Neuron (in vitro differentiated cells): ENCODE results near the gene ATF4.

Experiments
- H2AFZ ChIP-seq: one replicate; pipeline ENCODE4 v1.6.1; 2013; ENCODE audit warnings: low read depth, mild to moderate bottlenecking, inconsistent platforms, low read length, moderate library complexity
- H3K27me3 ChIP-seq: one replicate; pipeline ENCODE4 v1.6.1; 2013; ENCODE audit warnings: low read length; ENCODE audit not compliant: insufficient read depth
- H3K36me3 ChIP-seq: one replicate; pipeline ENCODE4 v1.6.1; 2013; ENCODE audit warnings: low read length; ENCODE audit not compliant: insufficient read depth
- H3K4me1 ChIP-seq: one replicate; pipeline ENCODE4 v1.6.1; 2013; ENCODE audit warnings: low read length; ENCODE audit not compliant: insufficient read depth
- H3K4me3 ChIP-seq: 2 replicates; pipeline ENCODE4 v1.5.1; 2013; ENCODE audit warnings: mild to moderate bottlenecking, low read length, moderate library complexity
- H3K9me3 ChIP-seq: one replicate; pipeline ENCODE4 v1.6.1; 2013; ENCODE audit warnings: low read length

The ATF4 gene

GRCh38 chr22:39520226-39521105, at the start of gene ATF4:
Gene ATF4 (plus strand): TSS chr22:39520562. CDS start chr22:39521446, 884 bp downstream.
- Histone ChIP-seq H3K27me3 (no peaks in the 10 kb centered on the region), H3K9me3 (no peaks in the 10 kb centered on the region), H3K4me1 (peaks cover 35% of the 10 kb centered on the region), H3K36me3 (peaks cover 45% of the 10 kb centered on the region), H2AFZ (peak within 1 kb of the TSS; percentile 60), H3K4me3 (peak within 1 kb of the TSS; percentile 96)

GRCh38 chr22:39471381-39472141, 48.8 kb upstream of the ATF4 start:
- H3K27me3 ChIP-seq: no peaks in the 10 kb centered on the region
- H3K4me1 ChIP-seq: peaks cover 53% of the 10 kb centered on the region
- H3K36me3 ChIP-seq: no peaks in the 10 kb centered on the region
- H2AFZ ChIP-seq: no peak overlapping the region
- no peaks in the 10 kb centered on the region for H3K9me3 ChIP-seq
- no peak overlapping the region for H3K4me3 ChIP-seq

- Histone ChIP-seq H3K4me3 (no peak overlapping the region), H3K9me3 (no peaks in the 10 kb centered on the region), H2AFZ (no peak overlapping the region), H3K36me3 (no peaks in the 10 kb centered on the region), H3K4me1 (peaks cover 53% of the 10 kb centered on the region), H3K27me3 (no peaks in the 10 kb centered on the region)
Measured at GRCh38 chr22:39472570-39473556, 47.5 kb upstream of the ATF4 start.

GRCh38 chr22:39473851-39474250, 46.5 kb upstream of the ATF4 start:
- peaks cover 53% of the 10 kb centered on the region for H3K4me1 ChIP-seq
- no peak overlapping the region for H3K4me3 ChIP-seq
- H3K9me3 ChIP-seq: no peaks in the 10 kb centered on the region
- H3K27me3 ChIP-seq: no peaks in the 10 kb centered on the region
- no peaks in the 10 kb centered on the region for H3K36me3 ChIP-seq
- H2AFZ ChIP-seq: no peak overlapping the region

- H3K4me1 ChIP-seq: peaks cover 49% of the 10 kb centered on the region
- H3K27me3 ChIP-seq: no peaks in the 10 kb centered on the region
- H3K36me3 ChIP-seq: no peaks in the 10 kb centered on the region
- no peak overlapping the region for H2AFZ ChIP-seq
- no peak overlapping the region for H3K4me3 ChIP-seq
- no peaks in the 10 kb centered on the region for H3K9me3 ChIP-seq
Measured at GRCh38 chr22:39474351-39475111, 45.8 kb upstream of the ATF4 start.

GRCh38 chr22:39475337-39475736, 45.0 kb upstream of the ATF4 start:
- no peaks in the 10 kb centered on the region for H3K36me3 ChIP-seq
- no peak overlapping the region for H2AFZ ChIP-seq
- H3K27me3 ChIP-seq: no peaks in the 10 kb centered on the region
- peaks cover 40% of the 10 kb centered on the region for H3K4me1 ChIP-seq
- H3K4me3 ChIP-seq: no peak overlapping the region
- H3K9me3 ChIP-seq: no peaks in the 10 kb centered on the region

- H3K4me1 ChIP-seq: peaks cover 35% of the 10 kb centered on the region
- H3K36me3 ChIP-seq: no peaks in the 10 kb centered on the region
- no peak overlapping the region for H3K4me3 ChIP-seq
- no peaks in the 10 kb centered on the region for H3K27me3 ChIP-seq
- H3K9me3 ChIP-seq: no peaks in the 10 kb centered on the region
- no peak overlapping the region for H2AFZ ChIP-seq
Measured at GRCh38 chr22:39475902-39476301, 44.5 kb upstream of the ATF4 start.

- Histone ChIP-seq H2AFZ (no peak overlapping the region), H3K4me1 (peaks cover 27% of the 10 kb centered on the region), H3K4me3 (no peak overlapping the region), H3K9me3 (no peaks in the 10 kb centered on the region), H3K27me3 (no peaks in the 10 kb centered on the region), H3K36me3 (no peaks in the 10 kb centered on the region)
Measured at GRCh38 chr22:39476664-39477063, 43.7 kb upstream of the ATF4 start.

- Histone ChIP-seq H3K36me3 (no peaks in the 10 kb centered on the region), H3K27me3 (no peaks in the 10 kb centered on the region), H3K4me1 (peaks cover 19% of the 10 kb centered on the region), H3K9me3 (no peaks in the 10 kb centered on the region), H2AFZ (no peak overlapping the region), H3K4me3 (no peak overlapping the region)
Measured at GRCh38 chr22:39477542-39477941, 42.8 kb upstream of the ATF4 start.

GRCh38 chr22:39478441-39478850, 41.9 kb upstream of the ATF4 start:
- Histone ChIP-seq H3K4me1 (peaks cover 12% of the 10 kb centered on the region), H3K4me3 (no peak overlapping the region), H3K36me3 (no peaks in the 10 kb centered on the region), H3K27me3 (no peaks in the 10 kb centered on the region), H3K9me3 (no peaks in the 10 kb centered on the region), H2AFZ (no peak overlapping the region)

GRCh38 chr22:39479254-39479653, 41.1 kb upstream of the ATF4 start:
- H3K9me3 ChIP-seq: no peaks in the 10 kb centered on the region
- no peak overlapping the region for H3K4me3 ChIP-seq
- H3K36me3 ChIP-seq: no peaks in the 10 kb centered on the region
- H3K27me3 ChIP-seq: no peaks in the 10 kb centered on the region
- H3K4me1 ChIP-seq: peaks cover 10% of the 10 kb centered on the region
- H2AFZ ChIP-seq: no peak overlapping the region

- no peaks in the 10 kb centered on the region for H3K27me3 ChIP-seq
- no peak overlapping the region for H2AFZ ChIP-seq
- peaks cover 5% of the 10 kb centered on the region for H3K4me1 ChIP-seq
- no peaks in the 10 kb centered on the region for H3K9me3 ChIP-seq
- no peak overlapping the region for H3K4me3 ChIP-seq
- no peaks in the 10 kb centered on the region for H3K36me3 ChIP-seq
Measured at GRCh38 chr22:39480557-39480956, 39.8 kb upstream of the ATF4 start.
